ENCODE data around the gene GIMAP5.

GRCh38 chr7:150737265-150738055, at the start of gene GIMAP5:
- TF ChIP-seq GATA2 (IDR thresholded peaks at IDR 0.05; ENCODE audit: low read depth, low read length) (no peak), GATA3 (IDR thresholded peaks at IDR 0.05; ENCODE audit: low read depth, low read length) (no peak)

All from SH-SY5Y (cell line).